Thyroid gland (tissue), 4 donors: ENCODE measurements around the gene CA10. TPM values are rescaled to one million over a fixed set of nuclear protein-coding genes. Genes with fewer than 3 reads are reported as not detected.

Experiments
- DNase-seq, 2 donors: peaks; one replicate each; pipeline ENCODE4 v3.0.0-alpha.2; 2019
- H3K27ac ChIP-seq, 3 donors: fragments of 200-600 bp; sonication (generic); 1 replicate in 2 of 3; 2 replicates in 1 of 3; pipeline ENCODE4 v1.5.1; 2016 to 2019; ENCODE audit warnings: mild to moderate bottlenecking in 1 of 3, moderate library complexity in 1 of 3
- H3K27me3 ChIP-seq: fragments of 200-600 bp; sonication (generic); one replicate; pipeline ENCODE4 v1.5.1; 2019
- H3K36me3 ChIP-seq, 2 donors: fragments of 200-600 bp; sonication (generic); one replicate each; pipeline ENCODE4 v1.5.1; 2016 to 2019
- H3K4me1 ChIP-seq, 2 donors: fragments of 200-600 bp; sonication (generic); one replicate each; pipeline ENCODE4 v1.5.1; 2017 to 2019
- H3K4me3 ChIP-seq, 3 donors: fragments of 200-600 bp; sonication (generic); replicated peaks in 1 of 3; 1 replicate in 2 of 3; 2 replicates in 1 of 3; pipeline ENCODE4 v1.5.1; 2016; ENCODE audit warnings: mild to moderate bottlenecking in 1 of 3
- H3K9me3 ChIP-seq: fragments of 200-600 bp; sonication (generic); one replicate; pipeline ENCODE4 v1.5.1; 2017
- POLR2A ChIP-seq, 2 donors: fragments of 450-650 bp; IDR thresholded peaks; one replicate each; pipeline ENCODE4 v1.6.1; 2017; ENCODE audit warnings: antibody characterized with exemption in 2 of 2, mild to moderate bottlenecking in 2 of 2, moderate library complexity in 1 of 2
- WGBS, 2 donors: methylation state at CpG; one replicate each; pipeline ENCODE4 v1.1.5; 2017; 5-methylcytosine and 5-hydroxymethylcytosine counted together
- intact Hi-C: fragments of 100-400 bp; cut with DNase I; formaldehyde crosslinking; loops from one replicate; pipeline ENCODE4 v1.15.1; 2023
- total RNA-seq, 4 donors: library from RNA; depleted of rRNA; stranded (reverse); fragments of >200 nt; gene quantifications; one replicate each; pipeline ENCODE4 v1.2.3, GENCODE V29; 2016
- TF ChIP-seq, protein P1 (sequence below), 6 experiments: fragments of 200-600 bp in 3 of 6; fragments of 450-650 bp in 3 of 6; sonication (generic) in 3 of 6; IDR thresholded peaks; one replicate each; pipeline ENCODE4 v1.5.1; 2016 to 2019; ENCODE audit warnings: antibody characterized with exemption in 6 of 6, mild to moderate bottlenecking in 2 of 6, inconsistent platforms in 1 of 6, moderate library complexity in 1 of 6

Gene CA10
- total RNA-seq, 4 donors from 2014 or later = not detected

DNA sequence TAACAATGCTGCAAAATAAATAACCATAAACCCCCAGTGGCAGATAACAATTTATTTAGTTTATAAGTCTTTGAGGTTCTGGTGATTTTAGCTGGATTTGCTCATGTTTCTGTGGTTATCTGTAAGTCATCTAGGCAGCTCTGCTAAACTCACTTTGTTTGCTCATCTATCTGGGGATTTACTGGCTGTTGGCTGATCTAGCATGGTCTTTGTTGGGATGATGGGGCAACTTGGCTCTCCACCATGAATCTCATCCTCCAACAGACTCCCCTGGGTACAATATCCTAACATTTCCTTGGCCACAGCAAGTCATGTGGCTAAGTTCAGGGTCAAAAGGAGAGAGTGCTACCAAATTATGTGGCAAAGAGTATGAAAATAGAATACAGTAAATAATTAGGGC is 359.3 kb downstream of the CA10 start:
- intact Hi-C loops = no loop called here
- Histone ChIP-seq H3K4me1 (no peaks in the 10 kb centered on the region), H3K9me3 (no peaks in the 10 kb centered on the region), H3K27ac (no peak overlapping the region), H3K36me3 (no peaks in the 10 kb centered on the region), H3K4me3 (no peak overlapping the region), H3K27me3 (no peaks in the 10 kb centered on the region)
- TF ChIP-seq, protein P1, sequence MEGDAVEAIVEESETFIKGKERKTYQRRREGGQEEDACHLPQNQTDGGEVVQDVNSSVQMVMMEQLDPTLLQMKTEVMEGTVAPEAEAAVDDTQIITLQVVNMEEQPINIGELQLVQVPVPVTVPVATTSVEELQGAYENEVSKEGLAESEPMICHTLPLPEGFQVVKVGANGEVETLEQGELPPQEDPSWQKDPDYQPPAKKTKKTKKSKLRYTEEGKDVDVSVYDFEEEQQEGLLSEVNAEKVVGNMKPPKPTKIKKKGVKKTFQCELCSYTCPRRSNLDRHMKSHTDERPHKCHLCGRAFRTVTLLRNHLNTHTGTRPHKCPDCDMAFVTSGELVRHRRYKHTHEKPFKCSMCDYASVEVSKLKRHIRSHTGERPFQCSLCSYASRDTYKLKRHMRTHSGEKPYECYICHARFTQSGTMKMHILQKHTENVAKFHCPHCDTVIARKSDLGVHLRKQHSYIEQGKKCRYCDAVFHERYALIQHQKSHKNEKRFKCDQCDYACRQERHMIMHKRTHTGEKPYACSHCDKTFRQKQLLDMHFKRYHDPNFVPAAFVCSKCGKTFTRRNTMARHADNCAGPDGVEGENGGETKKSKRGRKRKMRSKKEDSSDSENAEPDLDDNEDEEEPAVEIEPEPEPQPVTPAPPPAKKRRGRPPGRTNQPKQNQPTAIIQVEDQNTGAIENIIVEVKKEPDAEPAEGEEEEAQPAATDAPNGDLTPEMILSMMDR (IDR thresholded peaks at IDR 0.05) = no peak
- TF ChIP-seq POLR2A (IDR thresholded peaks at IDR 0.05) = no peak
- no peak for DNase-seq

DNA sequence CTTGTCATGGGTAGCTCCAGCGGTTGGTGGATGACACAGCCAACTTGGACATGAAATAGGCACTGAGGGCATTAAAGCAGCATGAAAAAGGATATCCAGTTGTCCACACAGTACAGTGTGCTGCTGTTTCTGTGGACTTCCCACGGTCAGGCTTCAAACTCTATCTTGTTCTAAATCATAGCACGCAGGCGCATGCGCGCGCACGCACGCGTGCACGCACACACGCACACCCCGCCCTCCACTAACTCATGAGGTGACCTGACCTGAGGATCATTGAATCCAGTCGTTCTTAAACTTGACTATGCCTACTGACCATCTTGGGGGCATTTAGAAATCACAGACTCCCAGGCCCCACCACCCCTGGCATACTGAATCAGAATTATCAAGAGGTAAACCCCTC is 361.4 kb downstream of the CA10 start:
- no peak overlapping the region for H3K27ac ChIP-seq
- H3K4me1 ChIP-seq = no peaks in the 10 kb centered on the region
- no peak for DNase-seq
- H3K36me3 ChIP-seq = no peaks in the 10 kb centered on the region
- H3K9me3 ChIP-seq = no peaks in the 10 kb centered on the region
- TF ChIP-seq, protein P1 (IDR thresholded peaks at IDR 0.05) = no peak
- no peak for TF ChIP-seq POLR2A (IDR thresholded peaks at IDR 0.05)
- H3K4me3 ChIP-seq = no peak overlapping the region
- no peaks in the 10 kb centered on the region for H3K27me3 ChIP-seq
- intact Hi-C loops = no loop called here
- WGBS, 2 donors = 91 to 94% methylated on average over 14 of the region's 14 CpGs

DNA sequence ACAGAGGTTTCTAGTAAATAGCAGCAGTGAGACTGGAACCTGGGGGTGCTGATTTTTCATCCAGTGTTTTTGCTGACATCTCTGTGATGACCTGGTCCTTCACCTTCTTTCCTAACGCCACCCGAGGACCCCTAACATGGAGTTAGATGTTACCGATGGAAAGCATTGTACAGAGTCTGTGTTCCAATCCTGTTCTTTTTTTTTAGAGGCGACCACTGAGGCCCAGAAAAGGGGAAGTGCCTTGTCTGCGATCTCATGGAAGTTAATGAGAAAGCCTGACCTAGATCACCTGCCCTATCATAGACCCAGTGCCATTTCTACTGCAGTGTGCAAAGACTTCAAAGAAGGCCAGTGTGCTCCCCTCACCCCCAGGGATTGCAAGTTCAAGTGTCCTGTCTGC is 362.5 kb downstream of the CA10 start:
- 92 to 95% methylated on average over 5 of the region's 5 CpGs for WGBS, 2 donors
- intact Hi-C loops = no loop called here

DNA sequence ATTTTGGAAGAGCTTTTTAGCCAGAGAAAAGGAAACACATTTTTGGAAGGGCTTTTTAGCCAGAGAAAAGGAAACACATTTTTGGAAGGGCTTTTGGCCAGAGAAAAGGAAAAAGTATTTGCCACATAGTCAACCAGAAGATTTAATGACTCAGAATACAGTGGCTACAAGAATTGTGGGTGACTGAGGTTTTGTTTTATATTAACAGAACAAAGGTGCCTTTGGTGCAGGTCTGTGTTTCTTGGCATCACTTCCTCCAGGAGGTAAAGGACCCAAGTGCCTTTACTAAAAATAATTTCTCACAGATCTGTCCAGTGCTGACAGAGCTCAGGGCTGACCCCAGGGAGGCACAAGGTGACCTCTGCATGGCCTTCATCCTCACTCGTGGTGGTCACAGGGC is 363.1 kb downstream of the CA10 start:
- DNase-seq = no peak
- Histone ChIP-seq H3K9me3 (no peaks in the 10 kb centered on the region), H3K27ac (no peak overlapping the region), H3K36me3 (no peaks in the 10 kb centered on the region), H3K27me3 (no peaks in the 10 kb centered on the region), H3K4me3 (no peak overlapping the region), H3K4me1 (no peaks in the 10 kb centered on the region)
- TF ChIP-seq POLR2A (IDR thresholded peaks at IDR 0.05) = no peak
- TF ChIP-seq, protein P1 (IDR thresholded peaks at IDR 0.05) = no peak
- 63 to 67% methylated on average over 1 of the region's 1 CpG for WGBS, 2 donors
- intact Hi-C loops = no loop called here

More for the DNA sequence above, 362.5 kb downstream of the CA10 start:
- H3K9me3 ChIP-seq = no peaks in the 10 kb centered on the region
- DNase-seq = no peak
- H3K36me3 ChIP-seq = no peaks in the 10 kb centered on the region
- H3K27ac ChIP-seq = no peak overlapping the region
- no peaks in the 10 kb centered on the region for H3K4me1 ChIP-seq
- no peak for TF ChIP-seq POLR2A (IDR thresholded peaks at IDR 0.05)
- TF ChIP-seq, protein P1 (IDR thresholded peaks at IDR 0.05) = no peak
- H3K27me3 ChIP-seq = no peaks in the 10 kb centered on the region
- no peak overlapping the region for H3K4me3 ChIP-seq

DNA sequence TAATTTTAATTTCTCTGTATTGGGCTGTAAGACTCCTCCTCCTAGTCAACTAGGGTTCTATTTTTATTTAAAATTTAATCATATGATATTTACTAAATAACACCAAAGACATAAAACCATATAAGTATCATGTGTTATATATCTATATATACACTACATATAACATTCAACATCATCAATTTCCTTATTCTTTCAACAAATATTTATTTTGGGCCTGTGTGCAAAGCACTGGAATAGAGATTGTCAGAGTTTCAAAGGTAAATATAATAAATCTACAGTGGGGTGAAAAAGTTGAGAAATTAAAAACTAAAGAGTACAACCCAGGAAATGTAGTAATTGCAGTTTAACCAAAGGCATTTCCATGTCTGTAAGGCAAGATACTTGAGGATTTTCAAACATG is 364.0 kb downstream of the CA10 start:
- Histone ChIP-seq H3K4me3 (no peak overlapping the region), H3K27me3 (no peaks in the 10 kb centered on the region), H3K4me1 (no peaks in the 10 kb centered on the region), H3K27ac (no peak overlapping the region), H3K9me3 (no peaks in the 10 kb centered on the region), H3K36me3 (no peaks in the 10 kb centered on the region)
- intact Hi-C loops = no loop called here
- TF ChIP-seq POLR2A (IDR thresholded peaks at IDR 0.05) = no peak
- TF ChIP-seq, protein P1 (IDR thresholded peaks at IDR 0.05) = no peak
- DNase-seq = no peak
